Activated CD8-positive, alpha-beta T cell treated with anti-CD3 and anti-CD28 coated beads, Interleukin-2, amount 10 ng/mL, durations not matched to agents 7 days and 5 days (primary cell): ENCODE data around the gene LRRC45. TPM values are rescaled to one million over a fixed set of nuclear protein-coding genes. Genes with fewer than 3 reads are reported as not detected.
A peak's percentile ranks its signal among the peaks of the same experiment; 100 is the strongest.

Experiments used
- ATAC-seq: fragments of 150-1000 bp; cut with Tn5 transposase; one replicate; pipeline ENCODE4 v1.10.0; 2021; ENCODE audit warnings: moderate library complexity
- CTCF ChIA-PET: fragments of 350-600 bp; sonication (Branson Sonifier 250); formaldehyde crosslinking; loops from one replicate; lab custom pipeline; 2021; ENCODE audit warnings: antibody characterized with exemption; lab: Charles Lee
- POLR2A ChIA-PET: fragments of 350-600 bp; sonication (Branson Sonifier 250); formaldehyde crosslinking; loops from one replicate; lab custom pipeline; 2021; ENCODE audit warnings: antibody characterized with exemption; lab: Charles Lee
- DNase-seq: peaks from one replicate; pipeline ENCODE4 v3.0.0-alpha.2; 2020
- H3K27ac Mint-ChIP-seq: one replicate; pipeline ENCODE4 v1.8.0; 2021; ENCODE audit warnings: mild to moderate bottlenecking, mixed read lengths
- H3K27me3 Mint-ChIP-seq: one replicate; pipeline ENCODE4 v1.8.0; 2021; ENCODE audit warnings: low read depth, mixed read lengths
- H3K36me3 Mint-ChIP-seq: one replicate; pipeline ENCODE4 v1.8.0; 2021; ENCODE audit warnings: low read depth, mixed read lengths
- H3K4me1 Mint-ChIP-seq: one replicate; pipeline ENCODE4 v1.8.0; 2021; ENCODE audit warnings: low read depth, mixed read lengths
- H3K4me3 Mint-ChIP-seq: one replicate; pipeline ENCODE4 v1.8.0; 2021; ENCODE audit warnings: mild to moderate bottlenecking, mixed read lengths
- H3K9me3 Mint-ChIP-seq: one replicate; pipeline ENCODE4 v1.8.0; 2022; ENCODE audit warnings: mixed read lengths; ENCODE audit not compliant: insufficient read depth
- total RNA-seq, 2 experiments: library from RNA; stranded (reverse); gene quantifications; one replicate each; pipeline ENCODE4 v1.2.3, GENCODE V29; 2021

The LRRC45 gene
- total RNA-seq, 2 experiments from 2014 or later: 58.3 to 58.9 TPM

GRCh38 chr17:81983639-81984373 lies 39.3 kb upstream of the LRRC45 start:
- CTCF ChIA-PET: interaction anchor here (1.1 kb wide), 1 partner anchor 36 kb away, joined by 3 read pairs; no protein-coding TSS in a partner anchor
- no peak for ATAC-seq
- Mint-ChIP-seq H3K36me3 (peaks cover 26% of the 10 kb centered on the region), H3K9me3 (no peaks in the 10 kb centered on the region), H3K27ac (no peak overlapping the region), H3K4me3 (no peak overlapping the region), H3K4me1 (peaks cover 31% of the 10 kb centered on the region), H3K27me3 (no peaks in the 10 kb centered on the region)
- POLR2A ChIA-PET: interaction anchor here (0.7 kb wide), 1 partner anchor 46 kb away, joined by 3 read pairs; no protein-coding TSS in a partner anchor
- no peak for DNase-seq

DNA sequence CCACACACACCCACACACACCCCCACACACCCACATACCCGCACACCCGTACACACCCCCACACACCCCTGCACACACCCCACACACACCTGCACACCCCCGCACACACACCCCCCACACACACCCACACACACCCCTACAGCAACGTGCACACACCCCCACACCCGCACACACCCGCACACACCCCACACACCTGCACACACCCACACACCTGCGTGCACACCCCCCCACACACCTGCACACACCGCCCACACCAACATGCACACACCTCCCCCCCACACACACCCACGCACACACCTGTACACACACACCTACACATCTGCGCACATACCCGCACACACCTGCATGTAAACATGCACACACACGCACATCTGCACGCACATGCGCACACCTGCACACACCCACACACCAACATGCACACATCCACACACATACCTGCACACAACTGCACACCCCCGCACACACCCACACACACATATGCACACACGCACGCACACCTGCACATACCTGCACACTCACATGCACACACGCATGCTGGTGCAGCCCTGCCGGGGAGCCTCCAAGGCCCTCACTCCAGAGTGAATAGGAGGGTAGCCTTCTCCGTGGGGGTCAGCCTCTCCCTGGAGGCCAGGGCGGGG lies 38.2 kb upstream of the LRRC45 start:
- Mint-ChIP-seq H3K4me1 (peaks cover 21% of the 10 kb centered on the region), H3K4me3 (no peak overlapping the region), H3K36me3 (peaks cover 20% of the 10 kb centered on the region), H3K27me3 (no peaks in the 10 kb centered on the region), H3K27ac (no peak overlapping the region), H3K9me3 (no peaks in the 10 kb centered on the region)
- DNase-seq (no peak), ATAC-seq (no peak)
- POLR2A ChIA-PET: no interaction called here
- CTCF ChIA-PET: no interaction called here

DNA sequence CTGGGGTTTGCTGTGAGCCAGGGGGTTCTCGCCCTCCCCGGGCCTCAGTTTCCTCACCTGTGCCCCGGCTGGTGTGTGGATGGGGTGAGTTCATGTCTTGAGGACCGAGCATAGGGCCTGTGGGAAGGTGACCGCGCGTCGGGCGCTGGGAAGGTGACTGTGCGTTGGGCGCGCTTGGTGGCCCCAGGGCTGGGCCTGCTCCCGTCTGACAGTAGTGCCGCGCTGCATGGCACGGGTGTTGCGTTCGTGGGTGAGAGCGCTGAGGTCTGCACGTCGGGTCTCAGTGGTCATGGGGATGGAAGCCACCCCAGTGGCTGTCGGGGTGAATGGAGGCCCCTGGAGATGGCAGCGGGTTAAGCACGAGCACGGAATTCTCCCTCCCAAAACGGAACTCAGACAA lies 36.5 kb upstream of the LRRC45 start:
- no peak for DNase-seq
- no peaks in the 10 kb centered on the region for H3K9me3 Mint-ChIP-seq
- peak overlapping the region; percentile 12 for H3K27ac Mint-ChIP-seq
- H3K4me3 Mint-ChIP-seq: no peak overlapping the region
- POLR2A ChIA-PET: no interaction called here
- peaks cover 14% of the 10 kb centered on the region for H3K36me3 Mint-ChIP-seq
- H3K4me1 Mint-ChIP-seq: peaks cover 6% of the 10 kb centered on the region
- H3K27me3 Mint-ChIP-seq: no peaks in the 10 kb centered on the region
- no peak for ATAC-seq
- CTCF ChIA-PET: no interaction called here

DNA sequence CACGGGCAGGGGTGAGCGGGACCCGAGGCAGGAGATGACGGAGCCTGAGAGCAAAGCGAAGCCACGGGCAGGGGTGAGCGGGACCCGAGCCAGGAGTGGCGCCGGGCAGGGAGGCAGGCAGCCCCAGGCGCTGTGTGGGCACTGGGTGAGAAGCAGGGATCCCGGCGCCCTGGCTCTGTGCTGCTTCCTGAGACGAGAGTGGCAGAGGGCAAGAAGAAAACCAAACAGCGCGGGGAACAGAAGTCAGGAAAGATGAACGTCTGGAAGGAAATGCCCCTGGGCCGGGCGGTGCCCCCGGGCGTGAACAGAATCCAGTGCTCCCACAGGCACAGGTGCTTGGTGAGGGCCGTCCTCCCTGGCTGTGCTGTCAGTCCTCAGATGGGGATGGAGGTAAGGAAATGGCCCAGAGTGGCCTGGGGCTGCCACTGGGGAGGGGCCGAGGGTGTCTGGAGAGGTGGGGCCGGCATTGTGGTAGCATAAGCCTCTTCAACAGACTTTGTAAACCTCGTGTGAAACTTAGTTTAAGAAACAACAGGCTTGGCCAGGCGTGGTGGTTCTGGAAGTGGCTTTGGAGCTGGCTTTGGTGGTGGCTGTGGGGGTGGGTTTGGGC lies 35.8 kb upstream of the LRRC45 start:
- Mint-ChIP-seq H3K4me1 (peaks cover 5% of the 10 kb centered on the region), H3K36me3 (peaks cover 14% of the 10 kb centered on the region), H3K27ac (no peak overlapping the region), H3K4me3 (no peak overlapping the region), H3K9me3 (no peaks in the 10 kb centered on the region), H3K27me3 (no peaks in the 10 kb centered on the region)
- ChIA-PET POLR2A (no interaction called here), CTCF (no interaction called here)
- DNase-seq (no peak), ATAC-seq (no peak)

GRCh38 chr17:81990836-81991683 lies 32.0 kb upstream of the LRRC45 start:
- ChIA-PET POLR2A (interaction anchor here (0.7 to 0.9 kb wide), 2 partner anchors 14 to 93 kb away, joined by 3 to 4 read pairs; no protein-coding TSS in a partner anchor), CTCF (interaction anchor here (1.1 kb wide), 1 partner anchor 39 kb away, joined by 4 read pairs; no protein-coding TSS in a partner anchor)
- DNase-seq (no peak), ATAC-seq (no peak)
- Mint-ChIP-seq H3K27me3 (no peaks in the 10 kb centered on the region), H3K4me3 (no peak overlapping the region), H3K9me3 (no peaks in the 10 kb centered on the region), H3K36me3 (peaks cover 6% of the 10 kb centered on the region), H3K27ac (no peak overlapping the region), H3K4me1 (no peaks in the 10 kb centered on the region)

- H3K4me3 Mint-ChIP-seq: no peak overlapping the region
- ATAC-seq (no peak), DNase-seq (no peak)
- H3K4me1 Mint-ChIP-seq: no peaks in the 10 kb centered on the region
- H3K9me3 Mint-ChIP-seq: no peaks in the 10 kb centered on the region
- ChIA-PET POLR2A (interaction anchor here (0.9 kb wide), 1 partner anchor 15 kb away, joined by 3 read pairs; no protein-coding TSS in a partner anchor), CTCF (no interaction called here)
- peaks cover under 1% of the 10 kb centered on the region for H3K36me3 Mint-ChIP-seq
- H3K27ac Mint-ChIP-seq: no peak overlapping the region
- H3K27me3 Mint-ChIP-seq: no peaks in the 10 kb centered on the region
Observed at GRCh38 chr17:81991684-81992305, 31.3 kb upstream of the LRRC45 start.

GRCh38 chr17:81992306-81993102 lies 30.6 kb upstream of the LRRC45 start:
- ATAC-seq: no peak
- Mint-ChIP-seq H3K9me3 (no peaks in the 10 kb centered on the region), H3K4me1 (no peaks in the 10 kb centered on the region), H3K4me3 (no peak overlapping the region), H3K27ac (no peak overlapping the region), H3K36me3 (no peaks in the 10 kb centered on the region), H3K27me3 (no peaks in the 10 kb centered on the region)
- no peak for DNase-seq
- ChIA-PET CTCF (no interaction called here), POLR2A (no interaction called here)

DNA sequence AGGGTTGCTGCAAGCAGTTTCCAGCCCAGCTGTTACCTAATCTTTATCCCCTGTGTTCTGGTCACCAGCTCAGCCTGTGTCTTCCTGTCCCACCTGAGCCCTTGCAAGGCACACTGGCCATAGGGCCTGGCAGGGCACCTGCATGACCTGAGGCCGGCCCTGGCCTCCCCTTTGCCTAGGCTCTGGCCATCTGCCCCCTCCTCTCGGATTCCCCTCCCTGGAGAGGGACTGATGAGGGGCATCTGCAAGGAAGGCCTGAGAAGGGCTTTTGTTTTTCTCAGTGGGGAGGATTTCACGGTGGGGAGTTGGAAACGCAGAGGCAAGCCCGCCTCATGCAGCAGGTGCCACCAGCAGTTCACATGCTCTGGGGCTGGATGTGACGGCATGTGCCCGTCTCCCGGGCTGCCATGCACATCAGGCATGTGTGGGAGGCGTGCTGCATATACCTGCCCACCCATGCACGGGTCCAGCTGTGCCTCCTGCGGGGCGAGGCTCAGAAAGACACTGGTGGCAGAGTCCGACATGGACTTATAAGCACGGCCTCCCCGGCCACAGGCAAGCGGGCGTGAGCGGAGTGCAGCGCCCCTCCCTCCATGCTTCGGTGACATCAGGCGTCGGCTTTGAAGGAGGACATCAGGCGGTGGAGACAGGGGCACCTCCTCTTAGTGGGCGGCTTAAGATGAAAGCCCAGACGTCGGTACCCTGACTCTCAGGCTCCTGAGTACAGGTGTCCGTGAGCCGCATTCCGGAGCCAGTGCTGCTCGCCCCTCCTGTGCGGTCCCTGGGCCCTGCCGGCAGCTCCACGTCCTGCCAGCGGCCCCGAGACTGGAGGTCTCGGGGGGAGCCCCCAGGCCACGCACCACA lies 29.1 kb upstream of the LRRC45 start:
- Mint-ChIP-seq H3K27ac (no peak overlapping the region), H3K9me3 (no peaks in the 10 kb centered on the region), H3K36me3 (no peaks in the 10 kb centered on the region), H3K4me3 (no peak overlapping the region), H3K4me1 (no peaks in the 10 kb centered on the region), H3K27me3 (no peaks in the 10 kb centered on the region)
- ChIA-PET POLR2A (no interaction called here), CTCF (no interaction called here)
- DNase-seq: no peak
- no peak for ATAC-seq

DNA sequence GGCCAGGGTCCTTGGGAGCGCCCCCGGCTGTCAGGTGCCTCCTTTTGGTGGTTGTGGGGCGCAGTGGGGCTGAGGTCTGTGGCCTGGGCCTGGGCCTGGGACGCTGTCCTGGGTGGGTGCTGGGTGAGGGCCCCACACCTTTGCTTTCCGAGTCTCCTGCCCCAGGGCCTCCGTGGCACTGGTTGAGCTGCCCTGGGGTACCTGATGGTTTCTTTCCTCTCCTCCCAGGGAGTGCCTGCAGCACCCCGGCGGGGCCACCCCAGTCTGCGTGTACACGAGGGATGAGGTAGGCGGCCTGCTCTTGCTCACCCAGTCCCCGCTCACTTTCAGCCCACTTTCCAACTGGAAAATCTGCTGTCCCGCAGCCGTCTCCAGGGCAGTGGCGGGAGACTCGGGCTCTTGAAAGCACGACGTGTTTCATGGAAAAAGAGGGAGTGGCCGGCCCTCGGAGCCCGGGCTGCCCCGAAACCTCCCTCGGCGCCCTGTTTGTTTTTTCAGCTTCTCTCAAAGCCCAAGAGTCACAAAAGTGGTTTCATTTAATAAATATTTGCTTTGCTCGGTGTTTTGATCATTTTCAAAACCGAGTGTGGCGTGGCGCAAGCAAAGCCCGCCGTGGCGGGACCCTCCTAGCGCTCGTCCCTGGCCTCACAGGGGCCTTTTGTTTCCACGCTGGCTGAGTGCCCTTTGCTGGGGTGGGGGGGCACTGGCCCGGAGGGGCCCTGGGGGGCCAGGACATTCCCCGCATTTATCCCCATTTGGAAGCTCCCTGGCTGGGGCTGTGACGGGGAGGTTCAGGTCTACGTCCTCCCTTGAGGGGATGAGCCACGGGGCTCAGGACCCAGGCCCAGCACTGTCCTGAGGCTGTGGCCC lies 28.3 kb upstream of the LRRC45 start:
- no peak overlapping the region for H3K27ac Mint-ChIP-seq
- no peaks in the 10 kb centered on the region for H3K36me3 Mint-ChIP-seq
- no peak for DNase-seq
- CTCF ChIA-PET: interaction anchor here (1.0 kb wide), 1 partner anchor 35 kb away, joined by 3 read pairs; no protein-coding TSS in a partner anchor
- H3K27me3 Mint-ChIP-seq: no peaks in the 10 kb centered on the region
- no peaks in the 10 kb centered on the region for H3K9me3 Mint-ChIP-seq
- POLR2A ChIA-PET: no interaction called here
- ATAC-seq: no peak
- H3K4me1 Mint-ChIP-seq: no peaks in the 10 kb centered on the region
- H3K4me3 Mint-ChIP-seq: no peak overlapping the region
